Measurements from ENCODE around the gene SH3D19.
"Not testable (repeated sequence)": the region's sequence is repeated elsewhere in the genome, so short reads cannot be mapped to it uniquely, and the experiment has no call there.

DNA sequence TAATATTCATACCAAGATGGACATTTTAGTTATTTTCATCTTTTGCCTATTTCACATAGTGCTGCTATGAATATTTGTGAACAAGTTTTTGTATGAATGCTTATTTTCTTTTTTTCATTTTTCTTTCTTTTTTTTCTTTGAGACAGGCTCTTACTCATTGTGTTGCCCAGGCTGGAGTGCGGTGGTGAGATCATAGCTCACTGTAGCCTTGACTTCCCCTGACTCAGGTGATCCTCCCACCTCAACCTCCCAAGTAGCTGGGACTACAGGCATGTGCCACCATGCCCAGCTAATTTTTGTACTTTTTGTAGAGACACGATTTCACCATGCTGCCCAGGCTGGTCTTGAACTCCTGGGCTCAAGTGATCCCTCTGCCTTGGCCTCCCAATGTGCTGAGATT, 247.4 kb downstream of the SH3D19 start:
- TF ChIP-seq, protein P1, sequence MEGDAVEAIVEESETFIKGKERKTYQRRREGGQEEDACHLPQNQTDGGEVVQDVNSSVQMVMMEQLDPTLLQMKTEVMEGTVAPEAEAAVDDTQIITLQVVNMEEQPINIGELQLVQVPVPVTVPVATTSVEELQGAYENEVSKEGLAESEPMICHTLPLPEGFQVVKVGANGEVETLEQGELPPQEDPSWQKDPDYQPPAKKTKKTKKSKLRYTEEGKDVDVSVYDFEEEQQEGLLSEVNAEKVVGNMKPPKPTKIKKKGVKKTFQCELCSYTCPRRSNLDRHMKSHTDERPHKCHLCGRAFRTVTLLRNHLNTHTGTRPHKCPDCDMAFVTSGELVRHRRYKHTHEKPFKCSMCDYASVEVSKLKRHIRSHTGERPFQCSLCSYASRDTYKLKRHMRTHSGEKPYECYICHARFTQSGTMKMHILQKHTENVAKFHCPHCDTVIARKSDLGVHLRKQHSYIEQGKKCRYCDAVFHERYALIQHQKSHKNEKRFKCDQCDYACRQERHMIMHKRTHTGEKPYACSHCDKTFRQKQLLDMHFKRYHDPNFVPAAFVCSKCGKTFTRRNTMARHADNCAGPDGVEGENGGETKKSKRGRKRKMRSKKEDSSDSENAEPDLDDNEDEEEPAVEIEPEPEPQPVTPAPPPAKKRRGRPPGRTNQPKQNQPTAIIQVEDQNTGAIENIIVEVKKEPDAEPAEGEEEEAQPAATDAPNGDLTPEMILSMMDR (IDR thresholded peaks at IDR 0.05 in 4 of 5, conservative IDR thresholded peaks at IDR 0.05 in 1 of 5), result not testable (repeated sequence)
- TF ChIP-seq POLR2A (IDR thresholded peaks at IDR 0.05), result not testable (repeated sequence)
